Activated CD8-positive, alpha-beta T cell treated with anti-CD3 and anti-CD28 coated beads, Interleukin-2, amount 10 ng/mL, durations not matched to agents 7 days and 5 days (primary cell): ENCODE measurements around the gene DDX10. TPM values are rescaled to one million over a fixed set of nuclear protein-coding genes. Genes with fewer than 3 reads are reported as not detected.

Experiments used
- ATAC-seq: fragments of 150-1000 bp; cut with Tn5 transposase; one replicate; pipeline ENCODE4 v1.10.0; 2021; ENCODE audit warnings: moderate library complexity
- CTCF ChIA-PET: fragments of 350-600 bp; sonication (Branson Sonifier 250); formaldehyde crosslinking; loops from one replicate; lab custom pipeline; 2021; ENCODE audit warnings: antibody characterized with exemption; lab: Charles Lee
- POLR2A ChIA-PET: fragments of 350-600 bp; sonication (Branson Sonifier 250); formaldehyde crosslinking; loops from one replicate; lab custom pipeline; 2021; ENCODE audit warnings: antibody characterized with exemption; lab: Charles Lee
- DNase-seq: peaks from one replicate; pipeline ENCODE4 v3.0.0-alpha.2; 2020
- H3K27ac Mint-ChIP-seq: one replicate; pipeline ENCODE4 v1.8.0; 2021; ENCODE audit warnings: mild to moderate bottlenecking, mixed read lengths
- H3K27me3 Mint-ChIP-seq: one replicate; pipeline ENCODE4 v1.8.0; 2021; ENCODE audit warnings: low read depth, mixed read lengths
- H3K36me3 Mint-ChIP-seq: one replicate; pipeline ENCODE4 v1.8.0; 2021; ENCODE audit warnings: low read depth, mixed read lengths
- H3K4me1 Mint-ChIP-seq: one replicate; pipeline ENCODE4 v1.8.0; 2021; ENCODE audit warnings: low read depth, mixed read lengths
- H3K4me3 Mint-ChIP-seq: one replicate; pipeline ENCODE4 v1.8.0; 2021; ENCODE audit warnings: mild to moderate bottlenecking, mixed read lengths
- H3K9me3 Mint-ChIP-seq: one replicate; pipeline ENCODE4 v1.8.0; 2022; ENCODE audit warnings: mixed read lengths; ENCODE audit not compliant: insufficient read depth
- total RNA-seq, 2 experiments: library from RNA; stranded (reverse); gene quantifications; one replicate each; pipeline ENCODE4 v1.2.3, GENCODE V29; 2021

The DDX10 gene
- total RNA-seq, 2 experiments from 2014 or later: 26.3 to 31.6 TPM

GRCh38 chr11:108921211-108921610 is 256.3 kb downstream of the DDX10 start:
- no peak overlapping the region for H3K4me3 Mint-ChIP-seq
- no peaks in the 10 kb centered on the region for H3K27me3 Mint-ChIP-seq
- ATAC-seq: no peak
- H3K9me3 Mint-ChIP-seq: no peaks in the 10 kb centered on the region
- POLR2A ChIA-PET: interaction anchor here (0.6 kb wide), 1 partner anchor 67 kb away, joined by 3 read pairs; no protein-coding TSS in a partner anchor
- no peak for DNase-seq
- CTCF ChIA-PET: no interaction called here
- no peak overlapping the region for H3K27ac Mint-ChIP-seq
- H3K4me1 Mint-ChIP-seq: no peaks in the 10 kb centered on the region
- peaks cover 11% of the 10 kb centered on the region for H3K36me3 Mint-ChIP-seq

GRCh38 chr11:108922241-108922640 is 257.4 kb downstream of the DDX10 start:
- no peaks in the 10 kb centered on the region for H3K4me1 Mint-ChIP-seq
- DNase-seq: no peak
- H3K4me3 Mint-ChIP-seq: no peak overlapping the region
- H3K9me3 Mint-ChIP-seq: no peaks in the 10 kb centered on the region
- ATAC-seq: no peak
- ChIA-PET POLR2A (interaction anchor here (0.6 kb wide), 1 partner anchor 170 kb away, joined by 3 read pairs; no protein-coding TSS in a partner anchor), CTCF (no interaction called here)
- peaks cover 11% of the 10 kb centered on the region for H3K36me3 Mint-ChIP-seq
- no peaks in the 10 kb centered on the region for H3K27me3 Mint-ChIP-seq
- H3K27ac Mint-ChIP-seq: no peak overlapping the region

- DNase-seq: no peak
- H3K9me3 Mint-ChIP-seq: no peaks in the 10 kb centered on the region
- no peak for ATAC-seq
- peaks cover 3% of the 10 kb centered on the region for H3K4me1 Mint-ChIP-seq
- no peaks in the 10 kb centered on the region for H3K27me3 Mint-ChIP-seq
- peaks cover 5% of the 10 kb centered on the region for H3K36me3 Mint-ChIP-seq
- no peak overlapping the region for H3K4me3 Mint-ChIP-seq
- CTCF ChIA-PET: interaction anchor here (1.0 to 1.1 kb wide), 2 partner anchors 12 to 225 kb away, joined by 3 read pairs; no protein-coding TSS in a partner anchor
- POLR2A ChIA-PET: no interaction called here
- no peak overlapping the region for H3K27ac Mint-ChIP-seq
These were observed 258.5 kb downstream of the DDX10 start for GRCh38 chr11:108923413-108923812.

DNA sequence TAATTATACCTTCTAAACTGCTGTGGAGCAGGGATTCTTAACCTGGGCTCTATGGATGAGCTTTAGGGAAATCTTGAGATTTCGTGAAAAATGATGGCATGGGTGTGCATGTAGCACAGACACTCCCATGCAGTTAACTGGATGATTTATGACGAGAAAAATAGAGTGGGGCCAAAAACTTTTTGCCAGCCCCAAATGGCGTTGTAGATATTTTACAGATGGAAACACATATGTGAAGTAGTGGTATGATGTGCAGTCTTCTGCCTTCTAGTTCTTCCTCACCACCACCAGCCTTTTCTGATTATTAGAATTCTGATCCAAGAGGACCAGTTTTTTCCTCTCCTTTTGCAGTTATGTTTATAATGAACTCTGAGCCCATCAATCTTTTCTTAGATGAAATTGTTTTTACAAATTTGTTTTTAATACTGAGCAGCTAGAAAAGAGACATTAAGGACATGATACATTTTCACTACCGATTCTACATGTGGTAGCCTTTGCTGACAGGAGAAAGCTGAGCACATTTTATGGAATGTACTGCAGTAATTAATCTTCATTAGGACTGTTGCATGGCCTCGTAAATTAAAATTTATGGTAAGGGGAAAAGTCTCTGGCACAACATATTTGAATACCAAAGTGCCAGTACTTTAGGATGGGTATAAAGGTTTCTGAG is 261.4 kb downstream of the DDX10 start:
- no peaks in the 10 kb centered on the region for H3K36me3 Mint-ChIP-seq
- POLR2A ChIA-PET: no interaction called here
- H3K4me3 Mint-ChIP-seq: no peak overlapping the region
- H3K27me3 Mint-ChIP-seq: no peaks in the 10 kb centered on the region
- no peaks in the 10 kb centered on the region for H3K9me3 Mint-ChIP-seq
- ATAC-seq (no peak), DNase-seq (no peak)
- peaks cover 3% of the 10 kb centered on the region for H3K4me1 Mint-ChIP-seq
- CTCF ChIA-PET: interaction anchor here (0.8 to 1.4 kb wide), 4 partner anchors 10 to 32 kb away, joined by 3 read pairs; no protein-coding TSS in a partner anchor
- H3K27ac Mint-ChIP-seq: no peak overlapping the region

- ATAC-seq (no peak), DNase-seq (no peak)
- Mint-ChIP-seq H3K9me3 (no peaks in the 10 kb centered on the region), H3K4me3 (no peak overlapping the region), H3K27ac (no peak overlapping the region), H3K4me1 (peaks cover 3% of the 10 kb centered on the region), H3K27me3 (no peaks in the 10 kb centered on the region), H3K36me3 (no peaks in the 10 kb centered on the region)
- POLR2A ChIA-PET: no interaction called here
- CTCF ChIA-PET: interaction anchor here (0.8 to 1.4 kb wide), 3 partner anchors 9 to 24 kb away, joined by 3 read pairs; no protein-coding TSS in a partner anchor
These were observed 262.1 kb downstream of the DDX10 start for GRCh38 chr11:108926841-108927577.

- CTCF ChIA-PET: no interaction called here
- DNase-seq (no peak), ATAC-seq (no peak)
- Mint-ChIP-seq H3K9me3 (no peaks in the 10 kb centered on the region), H3K27ac (no peak overlapping the region), H3K27me3 (no peaks in the 10 kb centered on the region), H3K36me3 (no peaks in the 10 kb centered on the region), H3K4me3 (no peak overlapping the region), H3K4me1 (peaks cover 3% of the 10 kb centered on the region)
- POLR2A ChIA-PET: no interaction called here
These were observed 263.1 kb downstream of the DDX10 start for GRCh38 chr11:108927791-108928545.

DNA sequence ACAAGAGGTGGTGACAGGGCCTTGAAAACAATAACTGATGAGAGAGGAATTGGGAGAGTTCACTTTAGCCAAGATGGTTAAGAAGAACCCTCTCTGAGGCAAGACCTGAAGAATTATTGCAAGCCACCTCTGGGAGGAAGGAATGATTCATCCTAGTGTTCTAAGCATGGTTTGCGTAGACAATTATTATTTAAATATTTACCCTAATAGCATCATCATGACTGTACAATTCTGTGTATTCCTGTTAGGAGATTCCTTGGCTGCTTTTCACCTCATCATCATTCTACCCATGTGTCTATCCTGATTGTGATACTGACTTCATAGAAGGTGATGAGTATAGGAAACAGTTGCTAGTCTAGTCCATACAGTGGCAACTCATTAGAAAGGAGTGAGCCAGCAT is 264.4 kb downstream of the DDX10 start:
- POLR2A ChIA-PET: no interaction called here
- Mint-ChIP-seq H3K4me3 (no peak overlapping the region), H3K9me3 (no peaks in the 10 kb centered on the region), H3K4me1 (peaks cover 3% of the 10 kb centered on the region), H3K27me3 (no peaks in the 10 kb centered on the region), H3K36me3 (no peaks in the 10 kb centered on the region), H3K27ac (no peak overlapping the region)
- DNase-seq (no peak), ATAC-seq (no peak)
- CTCF ChIA-PET: no interaction called here

- Mint-ChIP-seq H3K27ac (no peak overlapping the region), H3K36me3 (no peaks in the 10 kb centered on the region), H3K27me3 (no peaks in the 10 kb centered on the region), H3K4me1 (peaks cover 3% of the 10 kb centered on the region), H3K4me3 (no peak overlapping the region), H3K9me3 (no peaks in the 10 kb centered on the region)
- ChIA-PET POLR2A (no interaction called here), CTCF (no interaction called here)
- ATAC-seq: no peak
- no peak for DNase-seq
These were observed 266.3 kb downstream of the DDX10 start for GRCh38 chr11:108931168-108931567.

DNA sequence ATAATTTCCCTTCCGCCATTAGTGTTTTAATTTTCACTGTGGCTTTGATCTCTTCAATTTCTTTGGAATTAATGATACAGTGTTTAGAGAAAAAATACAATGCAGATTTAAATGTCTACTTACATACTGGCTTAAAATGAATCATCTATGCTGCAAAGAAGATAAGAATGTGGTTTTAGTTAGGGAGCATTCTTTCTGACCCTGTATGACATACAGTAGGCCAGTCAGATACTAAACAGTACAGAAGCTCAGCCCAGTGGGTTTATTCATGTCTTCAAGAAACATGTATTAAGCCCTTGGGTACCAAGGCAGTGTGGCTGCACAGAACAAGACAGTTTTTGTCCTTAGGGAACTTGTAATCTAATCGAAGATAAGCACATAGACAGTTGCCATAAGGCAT is 268.8 kb downstream of the DDX10 start:
- no peak overlapping the region for H3K4me3 Mint-ChIP-seq
- H3K27ac Mint-ChIP-seq: no peak overlapping the region
- ATAC-seq (no peak), DNase-seq (no peak)
- ChIA-PET CTCF (no interaction called here), POLR2A (no interaction called here)
- H3K27me3 Mint-ChIP-seq: no peaks in the 10 kb centered on the region
- no peaks in the 10 kb centered on the region for H3K9me3 Mint-ChIP-seq
- H3K36me3 Mint-ChIP-seq: no peaks in the 10 kb centered on the region
- H3K4me1 Mint-ChIP-seq: no peaks in the 10 kb centered on the region

DNA sequence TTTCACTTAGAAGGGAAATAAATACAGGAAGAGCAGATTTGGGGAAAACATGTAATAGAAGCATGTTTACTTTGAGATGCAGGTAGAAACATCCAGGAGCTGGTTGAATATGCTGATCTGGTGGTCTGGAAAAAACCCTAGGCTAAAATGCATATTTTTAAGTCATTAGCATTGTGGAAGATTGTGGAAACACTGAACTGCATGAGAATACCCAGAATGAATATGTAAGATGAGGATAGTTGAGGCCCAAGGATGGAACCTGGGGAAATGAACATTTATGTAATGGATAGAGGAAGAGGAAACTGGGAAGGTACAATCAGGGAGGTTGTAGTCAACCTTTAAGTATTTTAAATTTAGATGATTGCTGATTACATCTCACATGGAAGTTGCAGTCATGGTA is 269.4 kb downstream of the DDX10 start:
- Mint-ChIP-seq H3K27me3 (no peaks in the 10 kb centered on the region), H3K9me3 (no peaks in the 10 kb centered on the region), H3K4me3 (no peak overlapping the region), H3K36me3 (no peaks in the 10 kb centered on the region), H3K27ac (no peak overlapping the region), H3K4me1 (no peaks in the 10 kb centered on the region)
- no peak for ATAC-seq
- POLR2A ChIA-PET: no interaction called here
- no peak for DNase-seq
- CTCF ChIA-PET: no interaction called here

DNA sequence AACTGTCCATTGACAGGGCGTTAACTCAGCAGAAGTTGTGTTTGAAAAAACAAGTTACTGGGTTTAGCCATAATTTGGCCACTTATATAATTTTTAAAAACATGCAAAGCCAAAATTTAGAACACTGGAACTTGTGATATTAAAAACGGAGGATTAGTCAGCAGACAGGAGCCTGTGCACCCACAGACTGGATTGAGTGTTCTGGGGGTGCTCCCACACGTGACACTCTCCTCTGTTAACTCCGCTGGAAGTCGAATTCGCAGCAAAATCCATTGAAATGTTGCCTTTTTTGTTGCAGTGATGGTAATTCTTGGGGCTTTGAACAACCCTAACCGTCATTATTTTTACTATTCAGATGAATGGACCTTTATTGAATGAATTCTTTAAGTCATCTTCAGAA is 269.8 kb downstream of the DDX10 start:
- ChIA-PET POLR2A (no interaction called here), CTCF (no interaction called here)
- Mint-ChIP-seq H3K27ac (no peak overlapping the region), H3K4me1 (no peaks in the 10 kb centered on the region), H3K27me3 (no peaks in the 10 kb centered on the region), H3K9me3 (no peaks in the 10 kb centered on the region), H3K36me3 (no peaks in the 10 kb centered on the region), H3K4me3 (no peak overlapping the region)
- no peak for DNase-seq
- ATAC-seq: no peak

DNA sequence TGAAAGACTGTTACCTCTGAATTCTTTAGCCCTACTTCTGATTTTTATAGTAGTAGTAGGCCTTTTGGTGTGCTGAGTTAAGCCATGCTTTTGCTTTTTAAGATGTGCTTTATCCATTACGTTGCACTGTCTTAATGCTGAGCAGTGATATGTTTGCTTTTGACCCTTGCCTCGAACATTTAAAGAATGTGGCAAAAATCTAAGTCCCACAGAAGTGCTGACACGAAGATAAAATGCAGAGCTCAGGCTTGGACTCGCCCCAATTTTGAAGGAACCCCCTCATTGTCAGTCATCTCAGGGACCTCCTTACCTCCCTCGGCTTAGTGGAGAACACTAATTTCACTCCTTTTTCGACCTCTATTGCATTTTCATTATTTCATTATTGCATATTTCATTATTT is 272.9 kb downstream of the DDX10 start:
- no peak overlapping the region for H3K27ac Mint-ChIP-seq
- CTCF ChIA-PET: no interaction called here

More for the DNA sequence above, 272.9 kb downstream of the DDX10 start:
- H3K27me3 Mint-ChIP-seq: no peaks in the 10 kb centered on the region
- POLR2A ChIA-PET: no interaction called here
- no peak overlapping the region for H3K4me3 Mint-ChIP-seq
- DNase-seq (no peak), ATAC-seq (no peak)
- peaks cover 13% of the 10 kb centered on the region for H3K36me3 Mint-ChIP-seq
- H3K9me3 Mint-ChIP-seq: no peaks in the 10 kb centered on the region
- H3K4me1 Mint-ChIP-seq: no peaks in the 10 kb centered on the region
